Adrenal gland (tissue), 12 donors: ENCODE measurements around the gene CCDC136. TPM values are rescaled to one million over a fixed set of nuclear protein-coding genes. Genes with fewer than 3 reads are reported as not detected.

Source experiments
- DNase-seq, 7 donors: peaks; one replicate each; pipeline ENCODE4 v3.0.0-alpha.2; 2019 to 2020
- H3K27ac ChIP-seq, 5 donors: fragments of 200-600 bp; sonication (generic) in 4 of 5; 1 replicate in 3 of 5; 2 replicates in 2 of 5; pipeline versions ENCODE4 v1.5.1 to v1.8.0; 2016 to 2020; ENCODE audit warnings: mild to moderate bottlenecking in 1 of 5
- H3K27me3 ChIP-seq: fragments of 200-600 bp; 2 replicates; pipeline ENCODE4 v1.8.0; 2021
- H3K36me3 ChIP-seq, 2 donors: fragments of 200-600 bp; replicated peaks in 1 of 2; 1 replicate in 1 of 2; 2 replicates in 1 of 2; pipeline versions ENCODE4 v1.5.1 to v1.8.0; 2018 to 2022
- H3K4me1 ChIP-seq, 2 donors: fragments of 200-600 bp; replicated peaks in 1 of 2; 1 replicate in 1 of 2; 2 replicates in 1 of 2; pipeline versions ENCODE4 v1.5.1 to v1.8.0; 2018 to 2021
- H3K4me3 ChIP-seq, 4 donors: fragments of 200-600 bp; sonication (generic) in 3 of 4; one replicate each; pipeline ENCODE4 v1.5.1; 2016 to 2018
- H3K9me3 ChIP-seq, 3 donors: fragments of 200-600 bp; sonication (generic) in 1 of 3; replicated peaks in 1 of 3; 1 replicate in 2 of 3; 2 replicates in 1 of 3; pipeline versions ENCODE4 v1.5.1 to v1.8.0; 2016 to 2021
- CTCF ChIP-seq, 6 experiments: fragments of 450-650 bp in 4 of 6; fragments of 200-600 bp in 2 of 6; sonication (generic) in 1 of 6; IDR thresholded peaks; 1 replicate in 5 of 6; 2 replicates in 1 of 6; pipeline versions ENCODE4 v1.5.1 to v1.8.0; 2016 to 2021; ENCODE audit warnings: antibody characterized with exemption in 6 of 6, mild to moderate bottlenecking in 2 of 6, moderate library complexity in 1 of 6
- POLR2A ChIP-seq, 2 donors: fragments of 450-650 bp; IDR thresholded peaks; one replicate each; pipeline ENCODE4 v1.6.1; 2017; ENCODE audit warnings: antibody characterized with exemption in 2 of 2, mild to moderate bottlenecking in 2 of 2, moderate library complexity in 1 of 2
- WGBS, 4 donors: extraction: QIAGEN DNeasy Blood & Tissue Kit in 2 of 4; methylation state at CpG; one replicate each; pipeline versions ENCODE4 v1.1.5 to v1.1.7; 2013 to 2017; 5-methylcytosine and 5-hydroxymethylcytosine counted together
- intact Hi-C, 2 donors: fragments of 100-400 bp; cut with DNase I; formaldehyde crosslinking; loops; one replicate each; pipeline versions ENCODE4 v1.14.1 to v1.15.0; 2022 to 2023
- polyA plus RNA-seq, 3 donors: library from polyadenylated mRNA; stranded (reverse); fragments of 200-250 nt in 2 of 3; fragments of 350-450 nt in 1 of 3; fragmentation: Illumina TruSeq in 1 of 3; extraction: RNeasy Lipid Tissue Mini Kit (QIAGEN cat#74804) in 1 of 3; gene quantifications; one replicate each; pipeline ENCODE4 v1.2.3, GENCODE V29; 2013 to 2014
- total RNA-seq, 9 donors: library from RNA; depleted of rRNA in 4 of 9; stranded (reverse); fragments of >200 nt in 4 of 9; fragments of 120-200 nt in 1 of 9; fragmentation: NEBNext Ultra II Directional in 1 of 9; extraction: Animal tissue kit (Norgen Biotek cat#: 25700) in 1 of 9; gene quantifications; one replicate each; pipeline versions ENCODE4 v1.1.0 to v1.2.4, GENCODE V29; 2013 to 2023
- donor health status: healthy with polysubstance abuse.
- donor health status: Bipolar disorder and iron deficiency.
- donor health status: DM: yes; HTN: yes; CAD: no.
- donor health status: DM: no; HTN: no; CAD: no.
- donor health status: DM: no; HTN: no; CAD: no.
- donor health status: DM: yes; HTN: yes; CAD: no.

CCDC136 gene
- total and polyA plus RNA-seq, 12 donors, result 0.35 to 10.9 (median 4.0) TPM

GRCh38 chr7:128805225-128805624, 13.5 kb downstream of the CCDC136 start:
- 90 to 96% (median 94%) methylated on average over 5 of the region's 5 CpGs for whole genome bisulfite sequencing, 4 donors
- H3K4me1 ChIP-seq, result no peaks in the 10 kb centered on the region
- no peak for TF ChIP-seq CTCF (IDR thresholded peaks at IDR 0.05)
- TF ChIP-seq POLR2A (IDR thresholded peaks at IDR 0.05), result no peak
- H3K9me3 ChIP-seq, result no peaks in the 10 kb centered on the region
- H3K4me3 ChIP-seq, result no peak overlapping the region
- no peaks in the 10 kb centered on the region for H3K27me3 ChIP-seq
- no peaks in the 10 kb centered on the region for H3K36me3 ChIP-seq
- DNase-seq, result no peak
- intact Hi-C loops, result no loop called here
- no peak overlapping the region for H3K27ac ChIP-seq

- Histone ChIP-seq H3K36me3 (no peaks in the 10 kb centered on the region), H3K4me3 (no peak overlapping the region), H3K4me1 (no peaks in the 10 kb centered on the region), H3K27ac (no peak overlapping the region), H3K9me3 (no peaks in the 10 kb centered on the region), H3K27me3 (no peaks in the 10 kb centered on the region)
- TF ChIP-seq POLR2A (IDR thresholded peaks at IDR 0.05), result no peak
- TF ChIP-seq CTCF (IDR thresholded peaks at IDR 0.05), result no peak
- WGBS, 4 donors, result 75 to 91% (median 88%) methylated on average over 6 to 8 of the region's 8 CpGs
- intact Hi-C loops, result no loop called here
- no peak for DNase-seq
Measured at GRCh38 chr7:128807191-128807590, 15.4 kb downstream of the CCDC136 start.

GRCh38 chr7:128809363-128809762, 17.6 kb downstream of the CCDC136 start:
- no peaks in the 10 kb centered on the region for H3K4me1 ChIP-seq
- TF ChIP-seq POLR2A (IDR thresholded peaks at IDR 0.05) (no peak), CTCF (IDR thresholded peaks at IDR 0.05) (no peak)
- H3K27me3 ChIP-seq, result no peaks in the 10 kb centered on the region
- H3K4me3 ChIP-seq, result no peak overlapping the region
- H3K9me3 ChIP-seq, result no peaks in the 10 kb centered on the region
- WGBS, 4 donors, result 71 to 89% (median 79%) methylated on average over 2 to 3 of the region's 3 CpGs
- no peak overlapping the region for H3K27ac ChIP-seq
- intact Hi-C loops, result no loop called here
- H3K36me3 ChIP-seq, result no peaks in the 10 kb centered on the region
- DNase-seq, result no peak

- H3K4me1 ChIP-seq, result no peaks in the 10 kb centered on the region
- WGBS, 4 donors, result 84 to 94% (median 88%) methylated on average over 2 of the region's 2 CpGs
- no peak overlapping the region for H3K4me3 ChIP-seq
- no peak for TF ChIP-seq CTCF (IDR thresholded peaks at IDR 0.05)
- no peak for TF ChIP-seq POLR2A (IDR thresholded peaks at IDR 0.05)
- H3K36me3 ChIP-seq, result no peaks in the 10 kb centered on the region
- H3K27me3 ChIP-seq, result no peaks in the 10 kb centered on the region
- H3K9me3 ChIP-seq, result no peaks in the 10 kb centered on the region
- H3K27ac ChIP-seq, result no peak overlapping the region
- intact Hi-C loops, result no loop called here
- DNase-seq, result no peak
Measured at GRCh38 chr7:128810473-128810872, 18.7 kb downstream of the CCDC136 start.
